Endothelial cell of umbilical vein (primary cell): Measurements from ENCODE around the gene HMMR.
"Not testable (repeated sequence)": the region's sequence is repeated elsewhere in the genome, so short reads cannot be mapped to it uniquely, and the experiment has no call there.

Experiments
- CTCF ChIP-seq, 2 donors: IDR thresholded peaks; 1 replicate in 1 of 2; 2 replicates in 1 of 2; pipeline ENCODE4 v1.5.1; 2011; ENCODE audit warnings: low read length in 2 of 2, mild to moderate bottlenecking in 2 of 2, moderate library complexity in 2 of 2, control low read depth in 1 of 2, inconsistent platforms in 1 of 2, low read depth in 1 of 2; ENCODE audit not compliant: insufficient read depth in 1 of 2; ENCODE audit errors: extremely low read depth in 1 of 2
- EZH2 ChIP-seq: IDR thresholded peaks from 2 replicates; pipeline ENCODE4 v1.6.1; 2012; ENCODE audit warnings: borderline replicate concordance, low read depth, mild to moderate bottlenecking, moderate library complexity, low read length, inconsistent platforms; ENCODE audit not compliant: severe bottlenecking
- FOS ChIP-seq: IDR thresholded peaks from 2 replicates; pipeline ENCODE4 v1.6.1; 2011; ENCODE audit warnings: mild to moderate bottlenecking, low read length, moderate library complexity, borderline replicate concordance; ENCODE audit not compliant: insufficient read depth
- JUN ChIP-seq: IDR thresholded peaks from 2 replicates; pipeline ENCODE4 v1.6.1; 2011; ENCODE audit warnings: borderline replicate concordance, low read depth; ENCODE audit not compliant: insufficient read length, insufficient read depth
- MAX ChIP-seq: IDR thresholded peaks from 2 replicates; pipeline ENCODE4 v1.6.1; 2011; ENCODE audit not compliant: insufficient read depth, insufficient read length
- MYC ChIP-seq: IDR thresholded peaks from one replicate; pipeline ENCODE4 v1.6.1; 2011; ENCODE audit warnings: mild to moderate bottlenecking, low read depth, low read length
- POLR2A ChIP-seq: IDR thresholded peaks from 2 replicates; pipeline ENCODE4 v1.6.1; 2012; ENCODE audit warnings: low read depth, mild to moderate bottlenecking, control low read depth, low read length
- POLR2AphosphoS5 ChIP-seq: IDR thresholded peaks from 2 replicates; pipeline ENCODE4 v1.6.1; 2012; ENCODE audit warnings: low read depth, mild to moderate bottlenecking, control low read depth, low read length, moderate library complexity; ENCODE audit not compliant: insufficient read depth

- not testable (repeated sequence) for TF ChIP-seq POLR2AphosphoS5; CTCF (IDR thresholded peaks at IDR 0.05; ENCODE audit: extremely low read depth in 1 of 2, insufficient read depth in 1 of 2, low read depth in 1 of 2, low read length in 2 of 2); EZH2; POLR2A; MAX; JUN; MYC; FOS
These were observed 5.0 kb upstream of the HMMR start for GRCh38 chr5:163455406-163455805.
